Testis (tissue), 2 donors: ENCODE data around the gene ZIC1.

Experiments used
- POLR2A ChIP-seq: fragments of 450-650 bp; IDR thresholded peaks from one replicate; pipeline ENCODE4 v1.6.1; 2017; ENCODE audit warnings: antibody characterized with exemption, mild to moderate bottlenecking, moderate library complexity
- TF ChIP-seq, protein P1 (sequence below), 3 experiments: fragments of 450-650 bp in 2 of 3; fragments of 200-600 bp in 1 of 3; sonication (generic) in 1 of 3; IDR thresholded peaks; one replicate each; pipeline ENCODE4 v1.5.1; 2016 to 2019; ENCODE audit warnings: antibody characterized with exemption in 3 of 3, mild to moderate bottlenecking in 2 of 3, moderate library complexity in 1 of 3

- TF ChIP-seq, protein P1, sequence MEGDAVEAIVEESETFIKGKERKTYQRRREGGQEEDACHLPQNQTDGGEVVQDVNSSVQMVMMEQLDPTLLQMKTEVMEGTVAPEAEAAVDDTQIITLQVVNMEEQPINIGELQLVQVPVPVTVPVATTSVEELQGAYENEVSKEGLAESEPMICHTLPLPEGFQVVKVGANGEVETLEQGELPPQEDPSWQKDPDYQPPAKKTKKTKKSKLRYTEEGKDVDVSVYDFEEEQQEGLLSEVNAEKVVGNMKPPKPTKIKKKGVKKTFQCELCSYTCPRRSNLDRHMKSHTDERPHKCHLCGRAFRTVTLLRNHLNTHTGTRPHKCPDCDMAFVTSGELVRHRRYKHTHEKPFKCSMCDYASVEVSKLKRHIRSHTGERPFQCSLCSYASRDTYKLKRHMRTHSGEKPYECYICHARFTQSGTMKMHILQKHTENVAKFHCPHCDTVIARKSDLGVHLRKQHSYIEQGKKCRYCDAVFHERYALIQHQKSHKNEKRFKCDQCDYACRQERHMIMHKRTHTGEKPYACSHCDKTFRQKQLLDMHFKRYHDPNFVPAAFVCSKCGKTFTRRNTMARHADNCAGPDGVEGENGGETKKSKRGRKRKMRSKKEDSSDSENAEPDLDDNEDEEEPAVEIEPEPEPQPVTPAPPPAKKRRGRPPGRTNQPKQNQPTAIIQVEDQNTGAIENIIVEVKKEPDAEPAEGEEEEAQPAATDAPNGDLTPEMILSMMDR (IDR thresholded peaks at IDR 0.05): no peak
- no peak for TF ChIP-seq POLR2A
Measured at GRCh38 chr3:147404800-147405230, 4.3 kb upstream of the ZIC1 start.
